HEK293 (cell line): Measurements from ENCODE around the gene PLEKHA7.

ENCODE experiments used
- CTCF ChIP-seq: fragments of 450-650 bp; formaldehyde crosslinking; IDR thresholded peaks from 2 replicates; pipeline ENCODE4 v1.5.1; 2016; ENCODE audit warnings: missing biosample characterization, missing genetic modification characterization
- GLI2 ChIP-seq: fragments of 450-650 bp; formaldehyde crosslinking; IDR thresholded peaks from 2 replicates; pipeline ENCODE4; 2017; ENCODE audit warnings: missing biosample characterization, missing genetic modification characterization, low read depth, borderline replicate concordance
- GLI4 ChIP-seq: fragments of 450-650 bp; formaldehyde crosslinking; IDR thresholded peaks from 2 replicates; pipeline ENCODE4 v1.5.1; 2016; ENCODE audit warnings: missing biosample characterization, missing genetic modification characterization
- GLIS2 ChIP-seq: fragments of 450-650 bp; formaldehyde crosslinking; IDR thresholded peaks from 2 replicates; pipeline ENCODE4 v1.5.1; 2016; ENCODE audit warnings: missing biosample characterization, missing genetic modification characterization
- KLF1 ChIP-seq: fragments of 450-650 bp; formaldehyde crosslinking; IDR thresholded peaks from 2 replicates; pipeline ENCODE4 v1.5.1; 2016; ENCODE audit warnings: missing biosample characterization, missing genetic modification characterization
- KLF10 ChIP-seq: fragments of 450-650 bp; IDR thresholded peaks from 2 replicates; pipeline ENCODE4 v1.5.1; 2018; ENCODE audit warnings: missing biosample characterization, mild to moderate bottlenecking, missing genetic modification characterization
- PRDM2 ChIP-seq: fragments of 450-650 bp; formaldehyde crosslinking; IDR thresholded peaks from 2 replicates; pipeline ENCODE4 v1.5.1; 2016; ENCODE audit warnings: missing biosample characterization, missing genetic modification characterization, borderline replicate concordance
- ZBTB10 ChIP-seq: fragments of 450-650 bp; formaldehyde crosslinking; IDR thresholded peaks from 2 replicates; pipeline ENCODE4 v1.5.1; 2016; ENCODE audit warnings: missing biosample characterization, missing genetic modification characterization
- ZBTB20 ChIP-seq: fragments of 450-650 bp; formaldehyde crosslinking; IDR thresholded peaks from 2 replicates; pipeline ENCODE4 v1.5.1; 2016; ENCODE audit warnings: missing biosample characterization, missing genetic modification characterization
- ZBTB21 ChIP-seq: fragments of 450-650 bp; formaldehyde crosslinking; IDR thresholded peaks from 2 replicates; pipeline ENCODE4 v1.5.1; 2017; ENCODE audit warnings: missing biosample characterization, missing genetic modification characterization
- ZNF140 ChIP-seq: fragments of 450-650 bp; formaldehyde crosslinking; IDR thresholded peaks from 2 replicates; pipeline ENCODE4 v1.5.1; 2016; ENCODE audit warnings: missing biosample characterization, missing genetic modification characterization
- ZNF16 ChIP-seq: fragments of 450-650 bp; formaldehyde crosslinking; IDR thresholded peaks from 2 replicates; pipeline ENCODE4 v1.5.1; 2016; ENCODE audit warnings: low read depth, missing biosample characterization, missing genetic modification characterization
- ZNF311 ChIP-seq: fragments of 450-650 bp; formaldehyde crosslinking; IDR thresholded peaks from 2 replicates; pipeline ENCODE4 v1.5.1; 2017; ENCODE audit warnings: missing biosample characterization, missing genetic modification characterization, borderline replicate concordance
- ZNF398 ChIP-seq: fragments of 450-650 bp; formaldehyde crosslinking; IDR thresholded peaks from 2 replicates; pipeline ENCODE4 v1.5.1; 2017; ENCODE audit warnings: missing biosample characterization, missing genetic modification characterization
- ZNF404 ChIP-seq: fragments of 450-650 bp; formaldehyde crosslinking; IDR thresholded peaks from 2 replicates; pipeline ENCODE4 v1.5.1; 2017; ENCODE audit warnings: missing biosample characterization, missing genetic modification characterization
- ZNF423 ChIP-seq: fragments of 450-650 bp; formaldehyde crosslinking; IDR thresholded peaks from 2 replicates; pipeline ENCODE4 v1.5.1; 2016; ENCODE audit warnings: missing biosample characterization, missing genetic modification characterization
- ZNF426 ChIP-seq: fragments of 450-650 bp; formaldehyde crosslinking; IDR thresholded peaks from 2 replicates; pipeline ENCODE4 v1.5.1; 2017; ENCODE audit warnings: missing biosample characterization, missing genetic modification characterization, mild to moderate bottlenecking, inconsistent platforms, moderate library complexity
- ZNF549 ChIP-seq: fragments of 450-650 bp; IDR thresholded peaks from 2 replicates; pipeline ENCODE4 v1.5.1; 2018; ENCODE audit warnings: missing biosample characterization, missing genetic modification characterization, mild to moderate bottlenecking, inconsistent platforms, moderate library complexity
- ZNF561 ChIP-seq: fragments of 450-650 bp; IDR thresholded peaks from 2 replicates; pipeline ENCODE4 v1.5.1; 2018; ENCODE audit warnings: missing biosample characterization, missing genetic modification characterization, borderline replicate concordance
- ZNF571 ChIP-seq: fragments of 450-650 bp; formaldehyde crosslinking; IDR thresholded peaks from 2 replicates; pipeline ENCODE4 v1.5.0; 2017; ENCODE audit warnings: missing biosample characterization, missing genetic modification characterization
- ZNF629 ChIP-seq: fragments of 450-650 bp; formaldehyde crosslinking; IDR thresholded peaks from 2 replicates; pipeline ENCODE4 v1.5.1; 2017; ENCODE audit warnings: missing biosample characterization, missing genetic modification characterization
- ZNF645 ChIP-seq: fragments of 450-650 bp; formaldehyde crosslinking; IDR thresholded peaks from 2 replicates; pipeline ENCODE4; 2016; ENCODE audit warnings: missing biosample characterization, missing genetic modification characterization
- ZNF654 ChIP-seq: fragments of 450-650 bp; formaldehyde crosslinking; IDR thresholded peaks from 2 replicates; pipeline ENCODE4 v1.5.1; 2016; ENCODE audit warnings: low read depth, missing biosample characterization, missing genetic modification characterization
- ZNF660 ChIP-seq: fragments of 450-650 bp; IDR thresholded peaks from 2 replicates; pipeline ENCODE4 v1.5.1; 2018; ENCODE audit warnings: missing biosample characterization, mild to moderate bottlenecking, missing genetic modification characterization
- ZNF677 ChIP-seq: fragments of 450-650 bp; IDR thresholded peaks from 2 replicates; pipeline ENCODE4 v1.5.0; 2018; ENCODE audit warnings: missing biosample characterization, mild to moderate bottlenecking, missing genetic modification characterization, moderate library complexity
- ZNF777 ChIP-seq: fragments of 450-650 bp; formaldehyde crosslinking; IDR thresholded peaks from 2 replicates; pipeline ENCODE4 v1.5.1; 2017; ENCODE audit warnings: missing biosample characterization, missing genetic modification characterization, borderline replicate concordance
- ZXDB ChIP-seq: fragments of 450-650 bp; formaldehyde crosslinking; IDR thresholded peaks from 2 replicates; pipeline ENCODE4 v1.5.1; 2016; ENCODE audit warnings: missing biosample characterization, missing genetic modification characterization

Gene PLEKHA7

GRCh38 chr11:17014833-17015626 lies 816 bp upstream of the PLEKHA7 start (continued):
- TF ChIP-seq ZNF629 (tag by site-specific recombination), result no peak; the same call in none of the 2 replicates
- no peak for TF ChIP-seq ZNF677 (tag by site-specific recombination)
- TF ChIP-seq ZBTB20, result peak; percentile 81
- no peak for TF ChIP-seq ZNF140 (tag by site-specific recombination)
- TF ChIP-seq KLF1 (tag by site-specific recombination), result peak; percentile 47; the same call in 1 of the 2 replicates
- peak; percentile 62; the same call in 1 of the 2 replicates for TF ChIP-seq CTCF (tag by site-specific recombination)
- TF ChIP-seq ZNF777 (tag by site-specific recombination), result no peak
- TF ChIP-seq ZNF660 (tag by site-specific recombination), result peak; percentile 36; the same call in 1 of the 2 replicates
- TF ChIP-seq ZNF571 (tag by site-specific recombination), result no peak
- TF ChIP-seq PRDM2, result no peak
- no peak for TF ChIP-seq ZNF645 (tag by site-specific recombination)
- TF ChIP-seq GLI2, result no peak
- TF ChIP-seq ZBTB10 (tag by site-specific recombination), result no peak
- TF ChIP-seq ZNF561 (tag by site-specific recombination), result no peak
- no peak for TF ChIP-seq ZNF426 (tag by site-specific recombination)
- TF ChIP-seq GLIS2 (tag by site-specific recombination), result 0 out of 2 replicates have a peak, but pooled peaks have one; percentile 21
- no peak for TF ChIP-seq ZNF549 (tag by site-specific recombination)
- TF ChIP-seq ZBTB21 (tag by site-specific recombination), result no peak
- TF ChIP-seq ZNF311, result no peak
- no peak for TF ChIP-seq ZNF16 (tag by site-specific recombination)
- TF ChIP-seq ZNF654 (tag by site-specific recombination), result no peak
- no peak for TF ChIP-seq ZNF404
- TF ChIP-seq KLF10 (tag by site-specific recombination), result no peak
- no peak for TF ChIP-seq ZXDB (tag by site-specific recombination)
- no peak for TF ChIP-seq ZNF423 (tag by site-specific recombination)
- TF ChIP-seq GLI4 (tag by site-specific recombination), result no peak
- TF ChIP-seq ZNF398 (tag by site-specific recombination), result no peak
